AG09309 (cell line): Measurements from ENCODE around the gene PLEKHA8.

ENCODE experiments used
- DNase-seq: peaks from one replicate; pipeline ENCODE4 v3.0.0-alpha.2; 2010; ENCODE audit warnings: low read depth
- H3K4me3 ChIP-seq: 2 replicates; pipeline ENCODE4 v1.5.1; 2011; ENCODE audit warnings: mild to moderate bottlenecking, low read depth, low read length, moderate library complexity; ENCODE audit not compliant: control insufficient read depth
- CTCF ChIP-seq: IDR thresholded peaks from 2 replicates; pipeline ENCODE4 v1.5.1; 2011; ENCODE audit warnings: mild to moderate bottlenecking, low read depth, low read length, inconsistent platforms; ENCODE audit not compliant: insufficient read depth, control insufficient read depth; ENCODE audit errors: missing control alignments

The PLEKHA8 gene

GRCh38 chr7:30040938-30041337, 12.7 kb downstream of the PLEKHA8 start:
- no peak overlapping the region for H3K4me3 ChIP-seq
- DNase-seq = no peak
- TF ChIP-seq CTCF = no peak

DNA sequence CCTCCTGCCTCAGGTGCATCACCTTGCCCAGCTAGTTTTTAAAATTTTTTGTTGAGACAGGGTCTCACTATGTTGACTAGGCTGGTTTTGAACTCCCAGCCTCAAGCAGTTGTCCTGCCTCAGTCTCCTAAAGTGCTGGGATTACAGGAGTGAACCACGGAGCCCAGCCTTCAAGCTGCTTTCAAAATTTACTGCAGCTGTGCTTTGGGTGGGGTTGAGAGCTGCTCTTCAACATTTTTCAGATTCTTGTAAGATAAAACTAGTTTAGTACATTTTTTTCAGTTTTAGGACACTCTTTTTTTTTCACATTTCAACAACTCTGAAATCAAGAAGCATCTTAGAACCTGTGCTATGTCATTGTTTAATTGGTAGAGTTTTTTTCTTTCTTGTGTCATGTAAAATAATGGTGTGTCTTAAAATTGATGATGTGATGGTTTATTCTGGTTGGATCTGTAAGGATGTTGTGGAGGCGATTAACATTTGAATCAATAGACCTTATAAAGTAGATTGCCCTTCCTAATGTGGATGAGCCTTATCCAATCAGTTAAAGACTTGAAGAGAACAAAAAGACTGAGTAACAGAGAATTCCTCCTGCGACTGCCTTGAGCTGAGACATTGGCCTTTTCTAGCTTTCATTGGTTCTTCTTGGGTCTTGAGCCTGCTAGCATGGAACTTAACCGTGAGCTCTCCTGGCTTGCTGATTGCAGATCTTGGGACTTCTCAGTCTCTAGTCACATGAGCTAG, 13.5 kb downstream of the PLEKHA8 start:
- no peak for TF ChIP-seq CTCF
- no peak for DNase-seq
- H3K4me3 ChIP-seq = no peak overlapping the region

GRCh38 chr7:30046127-30046770, 18.0 kb downstream of the PLEKHA8 start:
- TF ChIP-seq CTCF = no peak
- no peak overlapping the region for H3K4me3 ChIP-seq
- no peak for DNase-seq

DNA sequence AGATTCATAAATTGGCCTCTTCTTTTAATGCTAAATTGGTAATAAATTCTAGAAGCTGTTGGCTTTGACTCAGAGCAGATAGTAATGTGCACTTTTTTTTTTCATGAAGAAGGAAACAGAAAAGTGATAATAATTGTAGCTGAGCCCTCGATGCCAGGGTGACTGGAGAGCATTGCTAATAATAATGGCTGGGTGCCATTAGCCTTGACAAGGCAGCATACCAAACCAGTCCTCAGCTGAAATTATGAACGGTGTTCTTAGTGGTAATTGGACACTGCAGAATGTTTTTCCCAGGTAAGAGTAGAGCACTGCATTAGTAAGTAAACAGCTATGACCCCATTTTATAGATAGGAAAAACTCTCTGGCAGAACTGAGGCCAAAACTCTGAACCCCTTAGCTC, 18.9 kb downstream of the PLEKHA8 start:
- no peak for DNase-seq
- H3K4me3 ChIP-seq = no peak overlapping the region
- TF ChIP-seq CTCF = no peak

DNA sequence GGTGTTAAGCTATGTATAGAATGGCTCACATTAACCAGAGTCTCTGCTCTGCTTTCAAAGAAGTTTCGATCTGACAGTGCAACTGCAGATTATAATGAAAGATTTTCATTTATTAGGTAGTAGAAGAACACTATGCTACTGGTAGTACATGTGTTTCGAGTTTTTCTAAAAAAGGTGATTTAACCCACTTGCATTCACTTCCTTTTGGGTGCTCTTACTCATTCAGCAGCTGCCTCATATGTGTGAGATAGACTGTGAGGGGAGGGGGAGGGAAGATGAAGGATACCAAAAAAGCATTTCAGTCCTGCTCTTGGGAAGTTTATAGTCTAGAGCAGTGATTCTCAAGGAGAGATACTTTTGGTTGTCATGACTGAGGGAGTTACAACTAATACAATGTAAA, 20.4 kb downstream of the PLEKHA8 start:
- H3K4me3 ChIP-seq = no peak overlapping the region
- no peak for TF ChIP-seq CTCF
- DNase-seq = no peak

DNA sequence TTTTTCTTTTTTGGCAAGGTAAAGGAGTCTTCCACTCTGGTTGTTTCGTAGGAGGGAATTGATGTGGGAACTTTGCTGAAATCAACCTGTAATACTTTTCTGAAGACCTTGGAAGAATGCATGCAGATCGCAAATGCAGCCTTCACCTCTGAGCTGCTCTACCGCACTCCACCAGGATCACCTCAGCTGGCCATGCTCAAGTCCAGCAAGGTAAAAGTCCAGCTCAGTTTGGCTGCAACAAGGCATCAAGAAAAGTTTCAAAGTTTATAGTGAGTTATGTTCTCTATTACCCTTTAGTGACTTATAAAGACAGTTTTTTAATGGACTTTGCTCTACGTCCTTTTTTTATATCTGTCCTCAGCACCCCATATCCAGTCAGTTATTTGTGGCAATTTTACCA, 21.0 kb downstream of the PLEKHA8 start:
- no peak for DNase-seq

More for the DNA sequence above, 21.0 kb downstream of the PLEKHA8 start:
- H3K4me3 ChIP-seq = no peak overlapping the region
- TF ChIP-seq CTCF = no peak
